ENCODE data around the gene TRIM44.
"Not testable (repeated sequence)": the region's sequence is repeated elsewhere in the genome, so short reads cannot be mapped to it uniquely, and the experiment has no call there.

DNA sequence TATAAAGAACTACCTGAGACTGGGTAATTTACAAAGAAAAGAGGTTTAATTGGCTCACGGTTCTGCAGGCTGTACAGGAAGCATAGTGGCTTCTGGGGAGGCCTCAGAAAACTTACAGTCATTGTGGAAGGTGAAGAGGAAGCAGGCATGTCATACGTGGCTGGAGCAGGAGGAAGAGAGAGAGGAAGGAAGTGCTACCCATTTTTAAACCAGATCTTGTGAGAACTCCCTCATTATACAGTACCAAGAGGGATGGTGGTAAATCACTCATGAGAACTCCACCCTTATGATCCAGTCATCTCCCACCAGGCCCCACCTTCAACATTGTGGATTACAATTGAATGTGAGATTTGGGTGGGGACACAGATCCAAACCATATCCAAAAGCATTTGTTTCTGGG is 53.1 kb downstream of the TRIM44 start:
- not testable (repeated sequence) for TF ChIP-seq FOS (IDR thresholded peaks at IDR 0.05; ENCODE audit: borderline replicate concordance, insufficient read depth, low read length); POLR2AphosphoS5 (IDR thresholded peaks at IDR 0.05; ENCODE audit: insufficient read depth, low read depth, low read length); EZH2 (IDR thresholded peaks at IDR 0.05; ENCODE audit: borderline replicate concordance, low read depth, low read length, severe bottlenecking); CTCF (IDR thresholded peaks at IDR 0.05; ENCODE audit: extremely low read depth in 1 of 2, insufficient read depth in 1 of 2, low read depth in 1 of 2, low read length in 2 of 2); MYC (IDR thresholded peaks at IDR 0.05; ENCODE audit: low read depth, low read length); POLR2A (IDR thresholded peaks at IDR 0.05; ENCODE audit: low read depth, low read length); JUN (IDR thresholded peaks at IDR 0.05; ENCODE audit: borderline replicate concordance, insufficient read depth, insufficient read length, low read depth)
